Stimulated activated CD8-positive, alpha-beta memory T cell treated with anti-CD3 and anti-CD28 coated beads, Interleukin-12 subunit alpha, Interleukin-12 subunit beta, amount 100 ng/mL, for 24 hours (primary cell): Measurements from ENCODE around the gene PTPN4.

ENCODE experiments used
- DNase-seq: peaks from one replicate; pipeline ENCODE4 v3.0.0-alpha.2; 2020; ENCODE audit errors: extremely low read depth

PTPN4 gene

DNA sequence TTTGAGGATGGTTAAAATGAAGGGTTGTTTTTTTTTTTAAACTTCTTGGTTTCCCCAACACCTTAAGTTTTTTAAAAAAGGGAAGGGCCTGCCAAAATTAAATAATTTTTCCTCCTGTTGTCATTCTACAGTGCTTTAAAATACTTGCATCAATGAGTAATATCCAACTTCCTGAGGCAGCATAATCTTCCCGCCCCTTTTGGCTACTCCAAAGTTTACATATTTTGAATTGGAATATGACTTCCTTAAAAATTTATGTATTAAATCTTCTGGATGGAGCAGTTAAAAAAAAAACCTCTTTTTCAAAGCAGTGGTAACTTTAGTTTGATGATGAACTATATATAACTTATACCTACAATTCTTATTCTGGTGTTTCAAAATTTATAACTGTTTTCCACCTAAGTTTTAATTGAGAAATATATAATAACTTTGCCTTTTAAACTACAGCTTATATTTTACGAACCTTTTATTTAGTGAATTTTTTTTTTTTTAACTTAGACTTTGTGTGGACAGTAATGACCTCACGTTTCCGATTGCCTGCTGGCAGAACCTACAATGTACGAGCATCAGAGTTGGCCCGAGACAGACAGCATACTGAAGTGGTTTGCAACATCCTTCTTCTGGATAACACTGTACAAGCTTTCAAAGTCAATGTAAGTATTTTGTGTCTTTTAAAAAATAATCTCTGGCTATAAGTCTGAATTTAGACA, 49.8 kb downstream of the PTPN4 start:
- no peak for DNase-seq

DNA sequence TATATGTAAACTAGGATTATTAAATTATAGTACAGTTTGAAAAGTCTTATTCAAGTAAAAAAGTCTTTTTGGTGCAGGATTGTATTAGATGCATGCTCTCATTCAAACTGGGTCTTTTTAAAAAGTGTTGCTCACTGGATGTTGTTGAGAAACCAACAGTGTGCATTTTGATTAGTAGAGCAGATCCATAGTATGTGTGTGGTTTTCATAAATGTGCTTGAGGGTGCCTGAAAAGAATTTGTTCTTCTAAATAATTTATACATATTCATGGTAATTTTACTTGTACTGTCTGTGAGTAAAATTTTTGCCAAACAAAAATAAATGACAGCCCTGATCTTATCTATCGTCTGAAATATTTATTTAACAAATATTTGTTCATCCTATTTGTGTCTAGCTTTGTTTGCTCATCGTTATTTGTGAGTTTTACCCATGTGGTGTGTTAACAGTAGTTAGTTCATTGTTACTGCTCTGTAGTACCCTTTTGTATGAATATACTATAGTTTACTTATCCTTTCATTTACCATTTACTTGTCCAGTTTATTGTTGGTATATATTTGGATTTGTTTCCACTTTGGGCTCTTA, 50.4 kb downstream of the PTPN4 start:
- DNase-seq: no peak

DNA sequence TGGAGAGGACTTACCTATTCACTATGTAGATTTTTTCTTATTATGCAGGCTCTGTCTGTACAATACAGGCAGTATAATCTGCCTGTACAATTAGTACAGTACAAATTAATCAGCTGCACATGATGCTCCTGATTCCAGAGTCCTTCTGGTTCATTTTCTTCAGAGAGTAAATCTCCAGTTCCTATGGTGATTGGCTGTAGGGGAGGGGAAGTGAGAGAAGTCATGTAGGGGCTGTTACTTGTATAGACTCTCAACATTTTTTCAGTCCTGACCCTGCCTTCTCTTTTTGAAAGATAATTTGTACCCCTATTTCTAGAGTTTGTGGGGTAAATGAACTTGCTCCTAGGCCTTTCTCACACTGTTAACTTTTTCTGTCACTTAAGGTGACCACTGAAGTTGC, 54.5 kb downstream of the PTPN4 start:
- no peak for DNase-seq

DNA sequence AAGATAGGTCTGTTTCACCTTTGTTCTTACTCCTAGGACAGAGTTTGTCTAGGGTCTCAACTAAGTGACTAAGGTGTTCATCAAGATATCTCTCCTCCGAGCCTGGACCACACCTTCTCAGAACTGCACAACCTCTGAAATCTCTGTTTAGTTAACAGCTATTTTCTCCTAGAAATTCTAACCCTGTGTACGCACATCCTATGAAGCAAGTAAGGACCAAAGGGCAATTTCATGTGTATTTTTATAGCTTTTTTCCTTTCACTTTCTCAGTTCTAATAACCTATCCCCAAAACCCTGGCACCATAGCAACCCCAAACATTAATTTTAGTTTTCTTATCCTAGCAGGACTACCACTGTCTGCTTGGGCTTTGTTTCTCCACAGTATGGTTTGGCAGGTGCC, 59.1 kb downstream of the PTPN4 start:
- DNase-seq: no peak

DNA sequence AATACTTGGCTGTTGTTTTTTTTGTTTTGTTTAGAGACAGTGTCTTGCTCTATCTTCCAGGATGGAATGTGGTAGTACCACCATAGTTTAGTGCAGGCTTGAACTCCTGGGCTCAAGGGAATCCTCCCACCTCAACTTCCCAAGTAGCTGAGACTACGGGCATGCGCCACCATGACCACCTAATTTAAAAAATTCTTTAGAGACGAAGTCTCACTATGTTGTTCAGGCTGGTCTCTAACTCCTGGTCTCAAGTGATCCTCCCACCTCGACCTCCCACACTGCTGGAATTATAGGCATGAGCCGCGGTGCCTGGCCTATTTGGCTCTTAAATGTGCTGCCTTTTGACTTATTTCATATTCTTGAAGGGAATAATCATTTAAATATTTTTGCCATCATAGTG, 60.1 kb downstream of the PTPN4 start:
- DNase-seq: no peak

DNA sequence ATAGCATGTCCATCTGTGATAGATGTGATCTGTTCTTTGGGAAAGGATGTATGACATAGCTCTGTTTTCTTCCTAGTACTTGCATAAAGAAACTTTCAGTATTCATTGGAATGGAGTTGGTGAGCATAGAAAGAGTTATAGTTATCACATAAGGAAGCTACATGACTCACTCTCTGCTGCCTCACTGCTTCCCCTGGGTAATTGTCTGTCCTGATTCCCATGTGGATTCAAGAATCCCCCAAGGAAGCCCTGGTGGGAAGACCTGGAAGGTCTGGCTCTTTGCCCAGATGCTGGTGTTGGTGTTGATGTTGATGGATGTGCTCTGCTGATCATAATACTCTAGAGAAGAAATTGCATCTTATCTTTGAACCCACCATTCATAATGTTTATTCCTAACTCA, 60.6 kb downstream of the PTPN4 start:
- no peak for DNase-seq

DNA sequence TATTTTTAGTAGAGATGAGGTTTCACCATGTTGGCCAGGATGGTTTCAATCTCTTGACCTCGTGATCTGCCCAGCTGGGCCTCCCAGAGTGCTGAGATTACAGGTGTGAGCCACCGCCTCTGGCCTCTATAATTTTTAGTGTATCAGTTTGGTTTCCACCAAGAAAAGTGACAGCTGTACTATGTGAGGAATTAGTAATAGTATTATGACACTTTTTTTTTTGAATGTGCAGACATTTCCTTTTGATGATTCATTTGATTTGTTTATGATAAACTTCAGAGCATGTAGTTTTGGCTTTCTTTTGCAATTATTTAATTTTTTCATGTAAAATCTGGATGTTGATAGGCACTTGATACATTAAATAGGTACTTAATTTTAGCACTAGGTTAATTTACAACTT, 61.5 kb downstream of the PTPN4 start:
- no peak for DNase-seq

DNA sequence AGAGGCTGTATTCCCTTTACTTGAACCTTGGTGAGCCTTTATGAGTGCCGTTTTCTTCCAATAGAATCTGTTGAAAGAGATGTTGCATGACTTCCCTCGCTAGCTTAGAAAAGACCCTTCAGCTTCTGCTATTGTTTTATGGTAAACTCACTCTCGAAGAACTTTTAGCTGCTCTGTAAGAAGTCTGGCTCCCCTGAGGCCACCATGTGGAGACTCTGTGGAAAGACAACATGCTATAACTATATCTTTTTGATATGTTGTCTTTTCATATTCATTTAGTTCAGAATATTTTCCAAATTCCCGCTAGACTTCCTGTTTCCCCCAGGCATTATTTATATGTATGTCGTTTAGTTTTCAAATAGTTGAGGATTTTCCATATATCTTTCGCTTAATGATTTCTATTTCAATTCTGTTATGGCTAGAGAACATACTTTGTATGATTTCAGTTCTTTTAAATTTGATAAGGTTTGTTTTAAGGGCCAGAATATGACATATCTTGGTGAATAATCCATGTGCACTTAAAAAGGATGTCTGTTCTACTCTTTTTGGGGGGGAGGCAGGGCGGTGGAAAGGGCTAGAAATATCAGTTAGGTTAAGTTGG, 64.1 kb downstream of the PTPN4 start:
- DNase-seq: no peak

DNA sequence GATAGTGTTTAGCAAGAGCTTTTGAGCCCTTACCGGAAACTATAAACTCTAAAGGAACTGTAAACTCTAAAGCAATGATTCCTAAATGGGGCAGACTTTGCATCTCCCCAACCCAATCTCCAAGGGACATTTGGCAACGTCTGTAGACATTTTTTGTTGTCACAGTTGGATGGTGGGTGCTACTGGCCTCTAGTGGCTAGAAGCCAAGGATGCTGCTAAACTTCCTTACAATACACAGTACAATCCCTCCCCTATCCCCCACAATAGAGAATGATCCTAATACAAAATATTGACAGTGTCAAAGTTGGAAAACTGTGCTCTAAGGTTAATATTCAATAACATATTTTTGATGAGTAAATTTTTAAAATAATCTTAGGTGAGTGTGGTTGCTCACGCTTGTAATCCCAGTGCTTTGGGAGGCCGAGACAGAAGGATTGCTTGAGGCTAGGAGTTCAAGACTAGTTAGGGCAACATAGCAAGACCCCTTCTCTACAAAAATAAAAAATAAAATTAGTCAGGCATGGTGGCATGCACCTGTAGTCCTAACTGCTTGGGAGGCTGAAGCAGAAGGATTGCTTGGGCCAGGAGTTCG, 66.7 kb downstream of the PTPN4 start:
- DNase-seq: no peak

DNA sequence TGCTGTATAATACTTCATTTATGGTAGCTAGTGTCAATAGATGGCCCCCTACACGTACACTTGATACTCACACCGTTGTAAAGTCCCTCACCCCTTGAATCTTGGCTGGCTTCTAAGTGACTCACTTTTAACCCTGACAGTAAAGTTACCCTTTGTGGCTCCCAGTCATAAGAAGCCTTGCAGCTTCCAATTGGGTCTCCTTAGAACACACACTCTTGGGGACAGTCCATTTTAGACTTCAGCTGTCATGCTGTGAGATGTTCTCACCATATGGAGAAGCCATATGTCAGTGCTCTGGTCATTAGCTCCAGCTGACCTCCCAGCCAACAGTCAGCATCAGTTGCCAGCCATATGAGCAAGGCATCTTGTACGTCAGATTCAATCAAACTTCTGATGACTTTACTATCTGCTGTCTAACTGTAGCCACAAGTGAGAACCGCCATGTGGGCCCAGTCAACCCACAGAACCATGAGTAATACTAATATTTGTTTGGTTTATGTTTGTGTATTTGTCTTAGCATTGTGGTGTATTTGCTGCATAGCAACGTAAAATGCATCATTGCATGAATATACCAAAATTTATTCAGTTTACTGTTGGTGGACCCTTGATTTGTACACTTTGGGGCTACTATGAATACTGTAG, 68.3 kb downstream of the PTPN4 start:
- DNase-seq: no peak

DNA sequence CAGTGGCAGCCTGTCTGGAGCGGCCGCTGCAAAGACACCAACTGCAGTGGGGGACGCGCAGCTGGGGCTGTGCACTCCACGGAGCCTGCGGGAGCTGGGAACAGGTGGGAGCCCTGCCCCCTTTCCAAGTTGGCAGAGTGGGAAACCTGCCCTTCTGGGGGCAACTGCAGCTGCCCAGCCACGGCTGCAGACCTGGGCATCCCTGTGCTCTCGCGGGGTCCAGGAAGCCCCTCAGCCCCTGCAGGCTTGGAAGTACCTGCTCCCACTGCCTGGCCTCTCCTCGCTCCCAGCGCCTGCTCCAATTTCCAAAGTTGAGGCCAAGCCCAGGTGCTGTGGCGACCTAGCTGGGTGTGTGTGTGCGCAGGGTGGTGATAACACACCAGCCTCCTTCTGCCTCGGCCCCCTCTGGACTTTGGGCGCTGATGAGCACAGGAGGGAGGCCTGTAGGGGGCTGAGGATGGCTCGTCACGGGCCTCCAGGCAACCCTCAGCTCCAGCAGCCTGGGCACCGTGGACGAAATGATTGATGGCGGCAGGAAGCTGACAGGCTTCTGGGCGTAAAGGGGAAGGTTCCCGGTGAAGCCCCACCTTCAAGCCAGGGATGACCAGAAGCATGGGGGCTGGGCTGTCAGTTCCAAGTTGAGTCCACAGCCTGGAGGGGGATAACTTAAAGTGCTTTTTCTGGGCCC, 76.9 kb downstream of the PTPN4 start:
- no peak for DNase-seq

DNA sequence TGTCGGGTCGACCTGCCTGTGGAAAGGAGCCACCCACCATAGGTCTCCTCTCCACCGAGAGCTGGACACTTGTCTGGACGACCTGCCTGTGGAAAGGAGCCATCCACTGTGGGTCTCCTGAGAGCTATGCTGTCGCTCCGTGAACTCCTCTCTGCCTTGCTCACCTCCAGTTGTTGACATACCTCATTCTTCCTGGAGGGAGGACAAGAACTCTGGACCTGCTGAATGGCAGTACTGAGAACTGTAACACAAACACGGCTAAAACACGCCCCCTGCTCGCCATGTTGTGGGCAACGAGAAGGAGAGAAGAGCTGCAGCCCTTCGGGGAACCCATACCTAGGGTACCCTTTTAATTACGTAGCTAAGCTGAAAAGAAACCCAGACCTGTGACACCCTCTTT, 77.6 kb downstream of the PTPN4 start:
- DNase-seq: no peak

DNA sequence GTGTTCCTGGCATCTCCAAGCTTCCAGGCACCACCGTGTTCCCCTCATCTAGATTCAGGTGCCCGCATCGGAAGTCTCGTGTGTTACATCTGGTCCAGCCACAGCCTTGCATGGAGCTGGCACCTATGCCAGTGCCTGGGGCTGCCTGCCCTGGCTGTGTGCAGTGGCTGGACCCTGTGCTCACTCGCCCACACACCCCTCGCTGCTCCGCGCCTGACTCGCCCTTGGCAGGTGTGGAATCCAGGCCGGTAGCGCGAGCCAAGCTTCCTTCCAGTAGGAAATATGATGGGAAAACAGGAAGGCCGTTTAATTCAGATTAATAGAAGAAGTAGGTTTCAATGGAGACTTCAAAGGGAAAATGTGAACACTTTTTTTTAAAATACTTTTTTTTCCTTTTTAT, 78.0 kb downstream of the PTPN4 start:
- no peak for DNase-seq

DNA sequence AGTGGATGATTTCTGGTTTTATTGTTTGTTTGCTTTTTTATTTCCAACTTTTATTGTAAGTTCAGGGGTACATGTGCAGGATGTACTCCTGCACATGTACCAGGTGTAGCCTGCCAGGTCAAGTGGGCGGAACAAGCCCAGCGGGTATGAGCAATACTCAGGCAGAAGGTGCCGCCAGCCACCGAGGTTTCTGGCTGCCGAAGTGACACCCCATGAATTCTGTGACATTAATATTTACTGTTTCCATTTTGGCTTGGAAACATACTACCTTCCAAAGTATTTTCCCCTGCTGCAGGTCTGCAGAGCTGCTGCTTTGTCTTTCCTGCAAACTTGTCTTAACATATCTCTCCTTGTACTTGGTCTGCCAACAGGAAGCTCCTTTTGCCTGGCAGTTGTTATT, 78.5 kb downstream of the PTPN4 start:
- DNase-seq: no peak

DNA sequence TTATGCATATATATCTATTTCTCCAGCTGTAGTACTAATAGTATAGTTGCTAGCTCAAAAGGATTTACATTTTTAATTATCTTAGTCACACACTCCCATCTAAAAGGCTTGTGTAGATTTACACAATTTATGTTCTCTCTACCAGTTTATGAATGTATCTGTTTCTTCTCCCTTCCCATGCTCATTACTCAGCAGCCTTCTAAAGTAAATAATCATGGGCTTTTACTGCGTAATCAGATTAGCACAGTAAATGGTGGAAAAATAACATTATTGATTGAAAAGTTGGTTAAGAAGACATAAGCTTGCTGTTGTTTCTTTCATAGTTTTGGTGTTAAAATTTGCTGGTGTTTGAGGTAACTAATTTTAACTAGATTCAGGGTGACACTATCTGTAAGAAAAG, 81.8 kb downstream of the PTPN4 start:
- DNase-seq: no peak

DNA sequence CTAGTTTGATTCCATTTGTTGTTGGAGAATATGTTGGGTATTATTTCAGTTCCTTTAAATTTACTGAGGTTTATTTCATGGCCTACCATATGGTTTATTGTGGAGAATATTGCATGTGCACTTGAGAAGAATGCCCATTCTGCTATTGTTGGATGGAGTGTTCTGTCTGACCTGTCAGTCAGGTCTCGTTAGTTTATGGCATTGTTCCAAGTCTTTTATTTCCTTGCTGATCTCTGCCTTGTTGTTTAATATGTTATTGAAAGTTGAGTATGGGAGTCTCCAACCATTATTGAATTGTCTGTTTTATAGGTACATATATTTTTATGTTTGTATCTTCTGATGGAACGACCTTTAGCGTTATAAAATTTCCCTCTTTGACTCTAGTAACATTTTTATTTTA, 86.3 kb downstream of the PTPN4 start:
- no peak for DNase-seq

DNA sequence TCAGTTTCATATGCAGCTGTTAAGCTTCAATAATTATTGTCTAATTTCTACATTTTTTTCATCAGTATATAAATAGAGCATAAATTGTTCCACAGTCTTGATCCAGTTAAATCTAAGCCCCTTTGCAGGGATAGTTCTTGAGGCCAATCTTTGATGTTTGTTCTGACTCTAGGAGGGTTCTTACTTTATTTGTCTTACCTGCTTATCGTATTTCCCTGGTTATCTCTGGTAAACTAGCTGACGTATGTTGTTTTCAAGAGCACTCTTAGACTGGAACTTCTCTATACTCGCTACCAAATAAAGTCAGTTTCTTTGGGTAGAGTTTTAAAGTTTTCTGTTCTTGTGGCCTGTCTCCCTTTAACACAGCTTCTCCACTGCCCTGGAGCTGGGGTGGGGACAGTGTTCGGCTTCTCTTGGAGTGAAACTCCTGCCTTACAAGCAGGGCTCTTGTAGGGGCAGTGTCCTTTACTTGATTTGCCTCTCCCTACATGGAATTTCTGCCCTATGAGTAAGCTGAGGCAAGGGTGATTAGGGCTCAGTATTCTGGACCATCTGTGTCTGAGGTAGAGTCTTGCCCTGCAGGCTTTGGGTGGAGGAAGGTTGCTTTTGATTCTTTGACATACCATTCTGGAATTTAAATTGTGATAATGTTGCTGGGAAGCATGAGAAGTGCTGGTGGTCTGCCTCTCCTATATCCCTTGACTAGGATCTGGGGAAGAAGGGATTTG, 90.3 kb downstream of the PTPN4 start:
- no peak for DNase-seq

DNA sequence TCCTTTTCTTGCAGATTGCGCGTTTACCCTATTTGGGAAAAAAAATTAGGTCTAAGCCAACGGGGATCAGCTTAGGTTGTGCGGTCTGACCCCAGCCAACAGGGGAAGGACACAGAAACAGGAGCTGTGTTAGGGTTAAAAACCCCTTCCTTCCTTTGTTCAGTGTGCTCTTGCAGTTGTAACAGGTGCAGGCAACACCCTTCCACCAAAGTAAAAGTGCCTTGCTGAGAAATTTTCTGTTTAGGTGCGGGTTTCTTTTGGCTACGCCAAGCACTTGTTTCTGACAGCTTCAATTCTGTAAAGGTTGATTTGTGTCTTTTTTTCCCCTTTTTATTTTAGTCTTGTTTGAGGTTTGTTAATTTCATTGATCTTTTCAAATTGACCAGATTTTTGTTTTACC, 92.5 kb downstream of the PTPN4 start:
- DNase-seq: no peak

DNA sequence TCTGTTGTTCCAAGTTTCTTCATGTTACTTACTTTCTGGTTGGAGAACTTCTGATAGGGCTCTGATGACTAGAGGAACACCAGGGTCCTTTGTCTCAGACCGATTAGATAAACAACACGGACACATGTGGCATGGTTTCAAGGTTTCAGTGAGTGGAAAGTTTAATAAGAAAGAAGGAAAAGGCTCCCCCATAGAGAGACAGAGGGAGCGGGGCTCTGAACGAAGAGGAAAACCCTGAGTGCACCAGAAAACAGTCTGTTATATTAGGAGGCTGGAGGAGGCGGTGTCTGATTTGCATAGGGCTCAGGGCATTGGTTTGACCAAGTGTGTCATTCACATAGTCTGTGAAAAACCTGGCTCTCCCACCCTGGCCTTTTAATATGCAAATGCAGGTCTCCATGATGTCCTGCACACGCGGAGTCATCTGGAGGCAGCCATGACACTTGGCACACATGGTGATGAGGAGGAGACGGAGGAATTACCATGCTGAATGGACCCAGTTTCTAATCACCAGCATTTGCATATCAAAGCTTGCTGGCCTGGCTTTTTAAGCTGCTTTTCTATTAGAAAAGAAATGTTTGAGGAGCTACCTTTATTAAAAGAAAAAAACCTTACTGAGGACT, 94.2 kb downstream of the PTPN4 start:
- no peak for DNase-seq

DNA sequence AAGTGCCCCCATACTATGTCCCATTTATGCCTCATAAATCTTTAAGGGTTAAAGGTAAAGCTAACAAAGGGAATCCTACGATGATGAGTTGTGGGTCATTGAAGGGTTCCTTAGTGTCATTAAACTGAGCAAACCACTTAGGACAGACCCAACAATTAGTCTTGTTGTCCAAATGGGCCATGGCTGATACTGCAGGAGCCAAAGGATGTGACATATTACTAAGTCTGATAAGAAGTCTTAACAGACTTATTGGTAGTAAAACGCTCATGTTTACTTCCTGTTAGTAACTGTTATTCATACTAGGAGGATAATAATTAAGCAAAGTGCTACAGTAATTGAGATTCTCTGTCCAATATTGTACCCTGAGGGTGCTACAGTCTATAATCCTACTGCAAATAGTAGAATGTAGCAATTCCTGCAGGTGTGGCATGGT, 96.8 kb downstream of the PTPN4 start:
- DNase-seq: no peak

DNA sequence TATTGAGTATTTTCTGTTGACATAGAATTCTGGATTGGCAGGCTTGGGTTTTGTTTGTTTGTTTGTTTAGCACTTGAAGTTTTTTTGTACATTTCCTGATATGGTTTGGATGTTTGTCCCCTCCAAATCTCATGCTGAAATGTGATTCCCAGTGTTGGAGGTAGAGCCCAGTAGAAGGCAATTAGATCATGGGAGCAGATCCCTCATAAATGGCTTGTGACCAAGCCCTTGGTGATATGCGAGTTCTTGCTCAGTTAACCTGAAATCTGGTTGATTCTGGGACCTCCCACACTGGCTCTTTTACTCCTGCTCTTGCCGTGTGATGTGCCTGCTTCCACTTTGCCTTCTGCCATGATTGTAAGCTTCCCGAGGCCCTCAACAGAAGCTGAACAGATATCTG, 98.0 kb downstream of the PTPN4 start:
- DNase-seq: no peak
